C4-2B (cell line): ENCODE data around the gene ZNG1F.
"Not testable (repeated sequence)": the region's sequence is repeated elsewhere in the genome, so short reads cannot be mapped to it uniquely, and the experiment has no call there.

Experiments
- ZFX ChIP-seq: fragments of 450-650 bp; IDR thresholded peaks from 2 replicates; pipeline ENCODE4 v1.6.1; 2017
- TF ChIP-seq, protein P1 (sequence below): fragments of 450-650 bp; conservative IDR thresholded peaks from 2 replicates; pipeline ENCODE4 v1.5.1; 2017; ENCODE audit warnings: mild to moderate bottlenecking

DNA sequence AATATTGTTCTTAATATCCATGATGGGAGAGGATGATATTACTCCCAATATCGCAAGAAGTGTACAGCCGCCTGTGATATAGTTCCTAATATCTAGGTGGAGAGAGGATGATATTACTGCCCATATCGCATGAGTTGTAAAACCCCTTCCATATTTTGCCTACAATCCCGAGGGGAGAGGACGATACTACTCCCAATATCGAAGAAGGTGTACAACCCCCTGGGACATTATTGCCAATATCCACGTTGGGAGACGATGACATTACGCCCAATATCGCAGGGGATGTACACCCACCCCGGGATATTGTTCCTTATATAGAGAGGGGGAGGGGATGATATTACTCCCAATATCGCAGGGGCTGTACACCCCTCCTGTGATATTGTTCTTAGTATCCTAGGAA, 77.7 kb downstream of the ZNG1F start:
- TF ChIP-seq, protein P1, sequence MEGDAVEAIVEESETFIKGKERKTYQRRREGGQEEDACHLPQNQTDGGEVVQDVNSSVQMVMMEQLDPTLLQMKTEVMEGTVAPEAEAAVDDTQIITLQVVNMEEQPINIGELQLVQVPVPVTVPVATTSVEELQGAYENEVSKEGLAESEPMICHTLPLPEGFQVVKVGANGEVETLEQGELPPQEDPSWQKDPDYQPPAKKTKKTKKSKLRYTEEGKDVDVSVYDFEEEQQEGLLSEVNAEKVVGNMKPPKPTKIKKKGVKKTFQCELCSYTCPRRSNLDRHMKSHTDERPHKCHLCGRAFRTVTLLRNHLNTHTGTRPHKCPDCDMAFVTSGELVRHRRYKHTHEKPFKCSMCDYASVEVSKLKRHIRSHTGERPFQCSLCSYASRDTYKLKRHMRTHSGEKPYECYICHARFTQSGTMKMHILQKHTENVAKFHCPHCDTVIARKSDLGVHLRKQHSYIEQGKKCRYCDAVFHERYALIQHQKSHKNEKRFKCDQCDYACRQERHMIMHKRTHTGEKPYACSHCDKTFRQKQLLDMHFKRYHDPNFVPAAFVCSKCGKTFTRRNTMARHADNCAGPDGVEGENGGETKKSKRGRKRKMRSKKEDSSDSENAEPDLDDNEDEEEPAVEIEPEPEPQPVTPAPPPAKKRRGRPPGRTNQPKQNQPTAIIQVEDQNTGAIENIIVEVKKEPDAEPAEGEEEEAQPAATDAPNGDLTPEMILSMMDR: not testable (repeated sequence)
- TF ChIP-seq ZFX: not testable (repeated sequence)
